Measurements from ENCODE around the gene TRAK1. TPM values are rescaled to one million over a fixed set of nuclear protein-coding genes. Genes with fewer than 3 reads are reported as not detected.

TRAK1 gene
- total RNA-seq, 1 experiment from 2014 or later = 7.1 TPM

GRCh38 chr3:42061713-42062380 lies 29.3 kb upstream of the TRAK1 start:
- Histone ChIP-seq H3K27me3 (no peaks in the 10 kb centered on the region), H3K4me3 (0 out of 2 replicates have a peak overlapping the region, but pooled peaks have one; percentile 9), H3K36me3 (no peaks in the 10 kb centered on the region), H3K9me3 (no peaks in the 10 kb centered on the region)
- peak; percentile 89 for DNase-seq

GRCh38 chr3:42062464-42062863 lies 28.7 kb upstream of the TRAK1 start:
- Histone ChIP-seq H3K27me3 (no peaks in the 10 kb centered on the region), H3K36me3 (no peaks in the 10 kb centered on the region), H3K4me3 (no peak overlapping the region), H3K9me3 (no peaks in the 10 kb centered on the region)
- DNase-seq = no peak

- peak; percentile 59 for DNase-seq
- Histone ChIP-seq H3K36me3 (no peaks in the 10 kb centered on the region), H3K27me3 (no peaks in the 10 kb centered on the region), H3K4me3 (no peak overlapping the region), H3K9me3 (no peaks in the 10 kb centered on the region)
Measured at GRCh38 chr3:42063888-42064287, 27.3 kb upstream of the TRAK1 start.

- no peaks in the 10 kb centered on the region for H3K9me3 ChIP-seq
- H3K27me3 ChIP-seq = no peaks in the 10 kb centered on the region
- no peaks in the 10 kb centered on the region for H3K36me3 ChIP-seq
- DNase-seq = no peak
- no peak overlapping the region for H3K4me3 ChIP-seq
Measured at GRCh38 chr3:42066516-42067181, 24.5 kb upstream of the TRAK1 start.

GRCh38 chr3:42067326-42067725 lies 23.8 kb upstream of the TRAK1 start:
- H3K4me3 ChIP-seq = no peak overlapping the region

GRCh38 chr3:42068303-42069088 lies 22.7 kb upstream of the TRAK1 start:
- no peak for DNase-seq
- Histone ChIP-seq H3K36me3 (no peaks in the 10 kb centered on the region), H3K4me3 (no peak overlapping the region), H3K9me3 (no peaks in the 10 kb centered on the region), H3K27me3 (no peaks in the 10 kb centered on the region)

More at GRCh38 chr3:42067326-42067725, 23.8 kb upstream of the TRAK1 start:
- no peak for DNase-seq
- Histone ChIP-seq H3K36me3 (no peaks in the 10 kb centered on the region), H3K9me3 (no peaks in the 10 kb centered on the region), H3K27me3 (no peaks in the 10 kb centered on the region)

- Histone ChIP-seq H3K4me3 (no peak overlapping the region), H3K27me3 (no peaks in the 10 kb centered on the region), H3K9me3 (no peaks in the 10 kb centered on the region), H3K36me3 (no peaks in the 10 kb centered on the region)
- no peak for DNase-seq
Measured at GRCh38 chr3:42070089-42070488, 21.1 kb upstream of the TRAK1 start.

GRCh38 chr3:42070524-42070923 lies 20.6 kb upstream of the TRAK1 start:
- DNase-seq = peak; percentile 48
- Histone ChIP-seq H3K36me3 (no peaks in the 10 kb centered on the region), H3K4me3 (no peak overlapping the region), H3K9me3 (no peaks in the 10 kb centered on the region), H3K27me3 (no peaks in the 10 kb centered on the region)

- H3K4me3 ChIP-seq = peak overlapping the region; percentile 20
- no peaks in the 10 kb centered on the region for H3K36me3 ChIP-seq
- DNase-seq = peak; percentile 88
- no peaks in the 10 kb centered on the region for H3K27me3 ChIP-seq
- no peaks in the 10 kb centered on the region; the same call in 1 of the 2 replicates for H3K9me3 ChIP-seq
Measured at GRCh38 chr3:42071904-42072812, 19.0 kb upstream of the TRAK1 start.

GRCh38 chr3:42072831-42073301 lies 18.3 kb upstream of the TRAK1 start:
- DNase-seq = no peak
- H3K4me3 ChIP-seq = peak overlapping the region; percentile 20; the same call in 1 of the 2 replicates
- no peaks in the 10 kb centered on the region; the same call in 1 of the 2 replicates for H3K9me3 ChIP-seq
- H3K27me3 ChIP-seq = no peaks in the 10 kb centered on the region
- no peaks in the 10 kb centered on the region for H3K36me3 ChIP-seq

GRCh38 chr3:42077785-42078184 lies 13.4 kb upstream of the TRAK1 start:
- DNase-seq = no peak
- no peak overlapping the region for H3K4me3 ChIP-seq
- no peaks in the 10 kb centered on the region for H3K27me3 ChIP-seq
- no peaks in the 10 kb centered on the region; the same call in 1 of the 2 replicates for H3K9me3 ChIP-seq
- no peaks in the 10 kb centered on the region for H3K36me3 ChIP-seq

- no peak for DNase-seq
- no peaks in the 10 kb centered on the region for H3K27me3 ChIP-seq
- no peaks in the 10 kb centered on the region for H3K36me3 ChIP-seq
- H3K4me3 ChIP-seq = no peak overlapping the region
- H3K9me3 ChIP-seq = no peaks in the 10 kb centered on the region; the same call in 1 of the 2 replicates
Measured at GRCh38 chr3:42078677-42079076, 12.5 kb upstream of the TRAK1 start.

- Histone ChIP-seq H3K27me3 (no peaks in the 10 kb centered on the region), H3K36me3 (no peaks in the 10 kb centered on the region), H3K4me3 (no peak overlapping the region), H3K9me3 (no peaks in the 10 kb centered on the region; the same call in 1 of the 2 replicates)
- DNase-seq = no peak
Measured at GRCh38 chr3:42079701-42080452, 11.3 kb upstream of the TRAK1 start.

- DNase-seq = peak; percentile 77
- Histone ChIP-seq H3K27me3 (no peaks in the 10 kb centered on the region), H3K9me3 (no peaks in the 10 kb centered on the region; the same call in 1 of the 2 replicates), H3K4me3 (no peak overlapping the region), H3K36me3 (no peaks in the 10 kb centered on the region)
Measured at GRCh38 chr3:42080453-42080872, 10.7 kb upstream of the TRAK1 start.

- DNase-seq = no peak
- H3K27me3 ChIP-seq = no peaks in the 10 kb centered on the region
- no peaks in the 10 kb centered on the region for H3K36me3 ChIP-seq
- H3K9me3 ChIP-seq = no peaks in the 10 kb centered on the region; the same call in 1 of the 2 replicates
- H3K4me3 ChIP-seq = no peak overlapping the region
Measured at GRCh38 chr3:42081838-42082473, 9.2 kb upstream of the TRAK1 start.
